K562 (cell line): Measurements from ENCODE around the gene AGAP1. TPM values are rescaled to one million over a fixed set of nuclear protein-coding genes. Genes with fewer than 3 reads are reported as not detected.

Experiments
- ATAC-seq: fragments of 200-7000 bp; cut with Tn5 transposase; 3 replicates; pipeline ENCODE4 v1.9.1; 2020; ENCODE audit warnings: moderate library complexity
- BruUV-seq: library from RNA; stranded (reverse); fragments of 400-500 nt; replicated peaks from 2 replicates; lab custom pipeline; 2021; lab: Mats Ljungman, UMichigan
- CTCF ChIA-PET: fragments of 300-600 bp; formaldehyde crosslinking; extraction: SDS; loops from one replicate; lab custom pipeline; 2021; ENCODE audit warnings: low intra/inter-chr PET ratio; lab: Yijun Ruan, JAX
- POLR2A ChIA-PET: fragments of 300-600, 350-650 bp; sonication (Branson Sonifier 250); formaldehyde crosslinking; extraction: SDS; loops from one replicate; lab custom pipeline; 2021; ENCODE audit warnings: antibody characterized with exemption, inconsistent platforms; lab: Yijun Ruan, JAX
- DNase-seq, 4 experiments: peaks; one replicate each; pipeline versions ENCODE4 v3.0.0 to v3.0.0-alpha.2; 2011 to 2018; ENCODE audit warnings: low spot score in 3 of 4, mixed read lengths in 3 of 4; ENCODE audit errors: extremely low read depth in 1 of 4
- FAIRE-seq: peaks from 2 replicates; lab custom pipeline; 2011; peaks lifted over from hg19 to GRCh38; lab: Jason Lieb, UNC
- H2AFZ ChIP-seq: 2 replicates; pipeline ENCODE4 v1.6.0; 2011; ENCODE audit warnings: low read depth, low read length, control low read depth, inconsistent platforms
- H3K27ac ChIP-seq: fragments of 200-600 bp; 3 replicates; pipeline ENCODE4 v1.8.0; 2011; ENCODE audit warnings: low read depth, mild to moderate bottlenecking, control low read depth, inconsistent platforms, low read length, moderate library complexity, mixed read lengths; ENCODE audit errors: extremely low read depth
- H3K27me3 ChIP-seq, 2 experiments: fragments of 300-600 bp in 1 of 2; 2 replicates in 1 of 2; 3 replicates in 1 of 2; pipeline versions ENCODE4 v1.6.0 to v1.8.0; 2011; ENCODE audit warnings: inconsistent platforms in 2 of 2, low read length in 2 of 2, mild to moderate bottlenecking in 1 of 2, mixed read lengths in 1 of 2, moderate library complexity in 1 of 2; ENCODE audit not compliant: control insufficient read depth in 2 of 2, insufficient read depth in 2 of 2
- H3K36me3 ChIP-seq: fragments of 300-600 bp; 3 replicates; pipeline ENCODE4 v1.8.0; 2011; ENCODE audit warnings: mild to moderate bottlenecking, low read length, inconsistent platforms; ENCODE audit not compliant: control insufficient read depth, insufficient read depth
- H3K4me1 ChIP-seq, 2 experiments: fragments of 200-600 bp in 1 of 2; replicated peaks in 1 of 2; 2 replicates in 1 of 2; 3 replicates in 1 of 2; pipeline versions ENCODE4 v1.5.1 to v1.8.0; 2011; ENCODE audit warnings: inconsistent platforms in 2 of 2, low read length in 2 of 2, mild to moderate bottlenecking in 1 of 2, mixed read lengths in 1 of 2, moderate library complexity in 1 of 2; ENCODE audit not compliant: control insufficient read depth in 2 of 2, insufficient read depth in 2 of 2
- H3K4me2 ChIP-seq: 2 replicates; pipeline ENCODE4 v1.6.1; 2011; ENCODE audit warnings: low read length, control low read depth, inconsistent platforms, mixed read lengths; ENCODE audit not compliant: insufficient read depth
- H3K4me3 ChIP-seq: fragments of 200-600 bp; sonication (generic), shearing (Covaris generic); 2 replicates; pipeline ENCODE4 v1.5.1; 2016; ENCODE audit warnings: control low read depth, inconsistent platforms
- H3K79me2 ChIP-seq: fragments of 200-600 bp; 3 replicates; pipeline ENCODE4 v1.8.0; 2011; ENCODE audit warnings: low read length, inconsistent platforms; ENCODE audit not compliant: control insufficient read depth, insufficient read depth
- H3K9ac ChIP-seq, 2 experiments: 2 replicates each; pipeline versions ENCODE4 v1.6.0 to v1.6.1; 2011; ENCODE audit warnings: low read depth in 2 of 2, low read length in 2 of 2, control low read depth in 1 of 2, inconsistent platforms in 1 of 2, mild to moderate bottlenecking in 1 of 2, mixed read lengths in 1 of 2; ENCODE audit not compliant: insufficient read depth in 1 of 2
- H3K9me1 ChIP-seq: one replicate; pipeline ENCODE4 v1.6.0; 2011; ENCODE audit warnings: inconsistent platforms, mild to moderate bottlenecking, low read length, moderate library complexity; ENCODE audit not compliant: control insufficient read depth, insufficient read depth
- H3K9me3 ChIP-seq: replicated peaks from 2 replicates; pipeline ENCODE4 v1.5.1; 2011; ENCODE audit warnings: low read depth, low read length, inconsistent platforms; ENCODE audit not compliant: control insufficient read depth, insufficient read depth
- H4K20me1 ChIP-seq: replicated peaks from 2 replicates; pipeline ENCODE4 v1.6.1; 2011; ENCODE audit warnings: low read length, inconsistent platforms, mixed read lengths; ENCODE audit not compliant: control insufficient read depth, insufficient read depth
- CTCF ChIP-seq, 3 experiments: IDR thresholded peaks in 2 of 3; conservative IDR thresholded peaks in 1 of 3; 2 replicates each; pipeline ENCODE4 v1.5.1; 2011 to 2012; ENCODE audit warnings: low read length in 3 of 3, mild to moderate bottlenecking in 3 of 3, control low read depth in 2 of 3, improper control_type of control experiment in 1 of 3, inconsistent platforms in 1 of 3, low read depth in 1 of 3, mixed read lengths in 1 of 3, moderate library complexity in 1 of 3; ENCODE audit not compliant: insufficient read depth in 2 of 3
- CTCFL ChIP-seq: IDR thresholded peaks from 2 replicates; pipeline ENCODE4 v1.6.1; 2011; ENCODE audit warnings: borderline replicate concordance, low read depth, mild to moderate bottlenecking, moderate library complexity, low read length; ENCODE audit not compliant: insufficient read depth, poor library complexity, severe bottlenecking
- NFE2 ChIP-seq: IDR thresholded peaks from 2 replicates; pipeline ENCODE4 v1.6.1; 2014; ENCODE audit warnings: antibody characterized with exemption, low read depth
- RAD21 ChIP-seq, 2 experiments: fragments of 250-450 bp in 1 of 2; fragments of 450-650 bp in 1 of 2; sonication (Bioruptor Pico) in 1 of 2; formaldehyde crosslinking in 1 of 2; IDR thresholded peaks in 1 of 2; conservative IDR thresholded peaks in 1 of 2; 2 replicates each; pipeline versions ENCODE4 v1.4.0 to v1.8.0; 2020 to 2022; ENCODE audit warnings: mild to moderate bottlenecking in 2 of 2, moderate library complexity in 1 of 2
- SIN3B ChIP-seq: fragments of 450-650 bp; IDR thresholded peaks from 2 replicates; pipeline ENCODE4 v1.6.1; 2017; ENCODE audit warnings: low read depth, mild to moderate bottlenecking, moderate library complexity
- SMC3 ChIP-seq: conservative IDR thresholded peaks from 2 replicates; pipeline ENCODE4 v1.6.1; 2011; ENCODE audit warnings: low read depth, low read length, improper control_type of control experiment; ENCODE audit not compliant: insufficient read depth
- WGBS: fragments of 100-300 bp; shearing (Covaris generic); methylation state at CpG from one replicate; pipeline ENCODE4 v1.1.6; 2016; ENCODE audit warnings: low coverage, mixed read lengths; ENCODE audit not compliant: insufficient coverage; ENCODE audit errors: missing lambda C conversion rate; 5-methylcytosine and 5-hydroxymethylcytosine counted together
- in situ Hi-C: fragments of 300-500 bp; cut with MboI; formaldehyde crosslinking; loops from 4 replicates; pipeline ENCODE4 v1.15.0; 2018; ENCODE audit warnings: inconsistent platforms, mixed read lengths
- intact Hi-C: fragments of 100-400 bp; cut with micrococcal nuclease; formaldehyde crosslinking; loops from 2 replicates; pipeline ENCODE4 v1.14.2; 2022
- polyA plus RNA-seq, 8 experiments: library from polyadenylated mRNA; depleted of rRNA in 4 of 8; stranded (reverse) in 5 of 8; unstranded in 3 of 8; fragments of >200 nt; fragmentation: Nextera tagmentation in 2 of 8; fragmentation: Illumina TruSeq in 1 of 8; extraction: Ambion mirVana in 2 of 8; extraction: Trizol in 1 of 8; gene quantifications; 2 replicates each; pipeline versions ENCODE4 v1.2.1 to v1.2.3, GENCODE V29; 2011 to 2014; ENCODE audit warnings: inconsistent platforms in 1 of 8, missing spikeins in 1 of 8
- total RNA-seq, 7 experiments: library from RNA; depleted of rRNA in 6 of 7; stranded (reverse); fragments of >200 nt in 6 of 7; fragmentation: Illumina TruSeq in 2 of 7; extraction: Trizol in 2 of 7; gene quantifications; 2 replicates each; pipeline versions ENCODE4 v1.2.1 to v1.2.3, GENCODE V29; 2011 to 2021; ENCODE audit warnings: low replicate concordance in 1 of 7
- TF ChIP-seq, protein P1 (sequence below): sonication (generic); formaldehyde crosslinking; IDR thresholded peaks from 2 replicates; pipeline ENCODE4 v1.8.1; 2023; ENCODE audit warnings: mild to moderate bottlenecking, missing genetic modification reagents

The AGAP1 gene
- total and polyA plus RNA-seq, 9 of the 15 experiments (the other 6 are each of a cell fraction or from before 2014, with no cell fraction given): 1.3 to 24.0 (median 10.6) TPM

DNA sequence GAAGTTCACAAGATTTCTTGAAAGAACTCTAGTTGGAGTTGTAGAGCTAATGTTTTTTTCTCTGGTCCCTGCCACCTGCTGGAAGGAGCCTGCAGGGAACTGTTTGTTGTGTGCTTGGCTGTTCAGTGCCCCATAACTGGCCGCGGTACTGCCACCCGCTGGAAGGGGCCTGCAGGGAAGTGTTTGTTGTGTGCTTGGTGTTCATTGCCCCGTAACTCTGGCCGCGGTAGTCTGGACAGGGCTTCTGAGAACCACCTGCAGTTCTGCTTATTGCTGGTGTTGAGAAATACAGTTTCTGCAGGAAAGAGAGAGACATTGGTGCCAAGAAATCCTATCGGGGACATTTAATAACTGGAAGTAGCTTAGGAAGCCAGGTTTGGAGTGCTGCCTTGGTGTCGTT lies 58.1 kb downstream of the AGAP1 start:
- no TSS peak for BruUV-seq
- WGBS: 49% methylated on average over 8 of the region's 8 CpGs
- Histone ChIP-seq H3K4me3 (no peak overlapping the region), H3K79me2 (peaks cover 74% of the 10 kb centered on the region), H3K9me1 (peaks cover 9% of the 10 kb centered on the region), H3K9ac (no peak overlapping the region), H3K4me2 (no peak overlapping the region), H3K36me3 (no peaks in the 10 kb centered on the region), H4K20me1 (peaks cover 69% of the 10 kb centered on the region), H3K27ac (no peak overlapping the region), H2AFZ (no peak overlapping the region)
- FAIRE-seq (no peak), DNase-seq (peak; percentile 20 to 35 (median 30)), ATAC-seq (peak; percentile 88)
- intact Hi-C loops (no loop called here), in situ Hi-C loops (no loop called here)
- TF ChIP-seq SMC3 (0 out of 2 replicates have a peak, but pooled peaks have one; percentile 9), CTCF (IDR thresholded peaks at IDR 0.05 in 2 of 3, conservative IDR thresholded peaks at IDR 0.05 in 1 of 3; ENCODE audit: insufficient read depth in 2 of 3, low read depth in 1 of 3, low read length in 3 of 3) (peak; percentile 43 to 92 (median 66); a peak in 5 of 6 replicates), CTCFL (peak; percentile 14), RAD21 (CRISPR knock-in tag; conservative IDR thresholded peaks at IDR 0.05 in 1 of 2, IDR thresholded peaks at IDR 0.05 in 1 of 2) (peak in 1 of 2 experiments; percentile 33; a peak in 2 of 4 replicates), NFE2 (no peak), SIN3B (no peak)
- TF ChIP-seq, protein P1, sequence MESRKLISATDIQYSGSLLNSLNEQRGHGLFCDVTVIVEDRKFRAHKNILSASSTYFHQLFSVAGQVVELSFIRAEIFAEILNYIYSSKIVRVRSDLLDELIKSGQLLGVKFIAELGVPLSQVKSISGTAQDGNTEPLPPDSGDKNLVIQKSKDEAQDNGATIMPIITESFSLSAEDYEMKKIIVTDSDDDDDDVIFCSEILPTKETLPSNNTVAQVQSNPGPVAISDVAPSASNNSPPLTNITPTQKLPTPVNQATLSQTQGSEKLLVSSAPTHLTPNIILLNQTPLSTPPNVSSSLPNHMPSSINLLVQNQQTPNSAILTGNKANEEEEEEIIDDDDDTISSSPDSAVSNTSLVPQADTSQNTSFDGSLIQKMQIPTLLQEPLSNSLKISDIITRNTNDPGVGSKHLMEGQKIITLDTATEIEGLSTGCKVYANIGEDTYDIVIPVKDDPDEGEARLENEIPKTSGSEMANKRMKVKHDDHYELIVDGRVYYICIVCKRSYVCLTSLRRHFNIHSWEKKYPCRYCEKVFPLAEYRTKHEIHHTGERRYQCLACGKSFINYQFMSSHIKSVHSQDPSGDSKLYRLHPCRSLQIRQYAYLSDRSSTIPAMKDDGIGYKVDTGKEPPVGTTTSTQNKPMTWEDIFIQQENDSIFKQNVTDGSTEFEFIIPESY: peak; percentile 72
- TF ChIP-seq, all 486 proteins: peak for 5
- H3K27me3 ChIP-seq: no peaks in the 10 kb centered on the region
- peaks cover 5 to 12% of the 10 kb centered on the region in 2 experiments; a peak in 3 of 5 replicates for H3K4me1 ChIP-seq
- H3K9me3 ChIP-seq: no peaks in the 10 kb centered on the region
- CTCF ChIA-PET: interaction anchor here (0.7 kb wide), 1 partner anchor 208 kb away, joined by 3 read pairs; no protein-coding TSS in a partner anchor
- POLR2A ChIA-PET: no interaction called here
